ENCODE results near the gene MAP7D2.
A peak's percentile ranks its signal among the peaks of the same experiment; 100 is the strongest.
"Not testable (repeated sequence)": the region's sequence is repeated elsewhere in the genome, so short reads cannot be mapped to it uniquely, and the experiment has no call there.

Gene MAP7D2

DNA sequence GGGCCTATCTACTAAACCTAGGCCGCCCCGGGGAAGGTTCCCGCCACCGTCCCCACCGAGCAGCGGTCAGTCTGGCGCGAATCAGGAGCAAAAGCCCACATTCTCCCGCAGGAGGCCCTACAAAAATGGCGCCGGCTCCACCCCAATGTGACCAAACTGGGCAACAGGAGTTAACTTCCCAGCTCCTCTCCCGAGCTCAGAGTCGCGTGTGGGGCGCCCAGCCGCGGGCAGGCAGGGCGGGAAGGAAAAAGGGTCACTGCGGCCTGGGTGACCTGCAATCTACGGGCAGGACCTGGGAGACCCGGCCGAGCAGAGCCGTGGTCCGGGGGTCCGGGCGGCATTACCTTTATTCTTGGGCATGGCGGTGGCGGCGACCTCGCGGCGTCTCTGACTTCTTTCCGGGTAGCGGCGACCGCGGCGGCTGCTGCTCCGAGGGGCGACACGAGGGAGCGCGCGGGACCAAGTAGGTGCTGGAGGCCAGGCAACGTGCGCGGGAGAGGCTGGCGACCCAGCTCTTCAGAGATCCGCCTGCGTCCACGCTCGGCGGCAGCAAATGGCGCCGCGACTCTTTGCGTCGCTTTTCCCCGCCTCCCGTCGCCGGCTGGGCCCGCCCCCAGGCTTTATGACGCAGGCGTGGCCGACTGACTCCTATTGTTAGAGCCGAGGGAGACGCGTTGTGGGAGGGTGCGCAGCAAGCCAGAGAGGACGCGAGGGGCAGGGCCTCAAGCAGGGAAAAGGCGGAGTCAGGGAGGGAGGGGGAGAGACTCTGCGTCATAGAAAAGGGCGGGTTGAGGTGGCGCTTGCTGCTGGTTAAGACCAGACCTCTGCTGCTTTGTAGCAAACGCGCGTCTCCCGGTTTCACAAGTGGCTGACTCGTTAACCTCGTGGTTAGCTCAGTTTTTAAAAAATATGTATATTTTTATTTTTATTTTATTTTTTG, 24.8 kb upstream of the MAP7D2 start, which contains the start of gene EIF1AX:
EIF1AX (minus strand) TSS at position 558 of the 940 bp plus-strand sequence; CDS start at position 360, 198 bp downstream.
- peak; percentile 99 for FAIRE-seq
- peak; percentile 54 for DNase-seq (ENCODE audit: insufficient read length, low spot score)
- TF ChIP-seq POU2F2 (IDR thresholded peaks at IDR 0.05; ENCODE audit: low read depth, low read length) (no peak), POLR2AphosphoS5 (IDR thresholded peaks at IDR 0.05; ENCODE audit: low read depth, low read length) (no peak), POLR2A (IDR thresholded peaks at IDR 0.05; ENCODE audit: low read depth, low read length) (peak; percentile 61)

- FAIRE-seq (no peak), DNase-seq (ENCODE audit: insufficient read length, low spot score) (no peak)
- TF ChIP-seq POLR2A (IDR thresholded peaks at IDR 0.05; ENCODE audit: low read depth, low read length): no peak
- TF ChIP-seq POU2F2 (IDR thresholded peaks at IDR 0.05; ENCODE audit: low read depth, low read length): no peak
- no peak for TF ChIP-seq SPI1 (IDR thresholded peaks at IDR 0.05; ENCODE audit: low read depth, low read length)
- no peak for TF ChIP-seq POLR2AphosphoS5 (IDR thresholded peaks at IDR 0.05; ENCODE audit: low read depth, low read length)
- no peak for TF ChIP-seq TAF1 (IDR thresholded peaks at IDR 0.05; ENCODE audit: low read depth, low read length)
Observed at GRCh38 chrX:20140420-20140819, 23.7 kb upstream of the MAP7D2 start.

- TF ChIP-seq POLR2AphosphoS5 (IDR thresholded peaks at IDR 0.05; ENCODE audit: low read depth, low read length) (no peak), POU2F2 (IDR thresholded peaks at IDR 0.05; ENCODE audit: low read depth, low read length) (no peak), TAF1 (IDR thresholded peaks at IDR 0.05; ENCODE audit: low read depth, low read length) (no peak), PAX5 (IDR thresholded peaks at IDR 0.05; ENCODE audit: insufficient read depth, low read length, severe bottlenecking) (no peak), SPI1 (IDR thresholded peaks at IDR 0.05; ENCODE audit: low read depth, low read length) (no peak), POLR2A (IDR thresholded peaks at IDR 0.05; ENCODE audit: low read depth, low read length) (no peak)
- FAIRE-seq (no peak), DNase-seq (ENCODE audit: insufficient read length, low spot score) (no peak)
Observed at GRCh38 chrX:20139966-20140365, 23.3 kb upstream of the MAP7D2 start.

DNA sequence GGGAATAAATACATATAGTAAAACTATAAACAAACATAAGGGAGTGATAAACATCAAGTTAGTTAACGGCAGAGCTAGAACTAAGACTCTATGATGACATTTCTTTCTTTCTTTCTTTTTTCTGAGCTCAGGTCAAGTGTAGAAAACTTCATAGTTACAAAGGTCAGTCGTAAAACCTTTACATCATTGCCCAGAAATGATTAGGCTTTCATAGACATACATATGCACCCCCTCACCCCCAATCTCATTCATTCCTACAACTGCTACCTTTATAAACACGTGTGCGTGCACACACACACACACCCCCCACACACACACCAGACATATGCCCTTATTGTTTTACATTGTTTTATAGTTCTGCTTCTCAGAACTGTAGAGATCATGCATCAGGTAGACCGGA, 19.2 kb upstream of the MAP7D2 start:
- no peak for TF ChIP-seq PAX5 (IDR thresholded peaks at IDR 0.05; ENCODE audit: insufficient read depth, low read length, severe bottlenecking)
- no peak for TF ChIP-seq TAF1 (IDR thresholded peaks at IDR 0.05; ENCODE audit: low read depth, low read length)
- TF ChIP-seq POLR2AphosphoS5 (IDR thresholded peaks at IDR 0.05; ENCODE audit: low read depth, low read length): no peak
- no peak for TF ChIP-seq POU2F2 (IDR thresholded peaks at IDR 0.05; ENCODE audit: low read depth, low read length)
- no peak for TF ChIP-seq POLR2A (IDR thresholded peaks at IDR 0.05; ENCODE audit: low read depth, low read length)
- no peak for TF ChIP-seq SPI1 (IDR thresholded peaks at IDR 0.05; ENCODE audit: low read depth, low read length)
- FAIRE-seq (peak; percentile 75), DNase-seq (ENCODE audit: insufficient read length, low spot score) (no peak)

DNA sequence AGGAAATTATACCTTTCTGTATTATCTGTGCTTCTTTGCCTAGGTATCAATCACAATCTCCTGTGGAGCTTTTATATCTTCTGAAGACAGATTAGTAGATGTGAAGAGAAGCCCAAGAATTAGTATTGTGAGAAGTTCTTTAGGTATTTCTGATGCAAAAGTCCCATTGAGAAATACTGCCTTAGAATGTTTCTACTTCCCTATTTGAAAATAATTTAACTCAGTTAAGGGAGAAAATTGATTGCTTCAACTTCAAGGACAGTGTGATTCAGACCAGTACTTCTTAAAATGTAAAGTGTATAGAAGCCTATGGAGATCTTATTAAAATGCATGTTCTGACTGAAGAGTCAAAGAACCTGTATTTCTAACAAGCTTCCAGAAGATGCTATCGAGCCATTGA, 16.0 kb upstream of the MAP7D2 start:
- FAIRE-seq: no peak
- TF ChIP-seq POU2F2 (IDR thresholded peaks at IDR 0.05; ENCODE audit: low read depth, low read length) (no peak), TAF1 (IDR thresholded peaks at IDR 0.05; ENCODE audit: low read depth, low read length) (no peak), PAX5 (IDR thresholded peaks at IDR 0.05; ENCODE audit: insufficient read depth, low read length, severe bottlenecking) (no peak), POLR2A (IDR thresholded peaks at IDR 0.05; ENCODE audit: low read depth, low read length) (no peak), POLR2AphosphoS5 (IDR thresholded peaks at IDR 0.05; ENCODE audit: low read depth, low read length) (no peak), SPI1 (IDR thresholded peaks at IDR 0.05; ENCODE audit: low read depth, low read length) (no peak)
- DNase-seq (ENCODE audit: insufficient read length, low spot score): no peak

- no peak for DNase-seq (ENCODE audit: insufficient read length, low spot score)
- no peak for FAIRE-seq
- TF ChIP-seq TAF1 (IDR thresholded peaks at IDR 0.05; ENCODE audit: low read depth, low read length) (no peak), POLR2A (IDR thresholded peaks at IDR 0.05; ENCODE audit: low read depth, low read length) (no peak), PAX5 (IDR thresholded peaks at IDR 0.05; ENCODE audit: insufficient read depth, low read length, severe bottlenecking) (no peak), SPI1 (IDR thresholded peaks at IDR 0.05; ENCODE audit: low read depth, low read length) (no peak), POLR2AphosphoS5 (IDR thresholded peaks at IDR 0.05; ENCODE audit: low read depth, low read length) (no peak), POU2F2 (IDR thresholded peaks at IDR 0.05; ENCODE audit: low read depth, low read length) (no peak)
Observed at GRCh38 chrX:20130357-20130756, 13.7 kb upstream of the MAP7D2 start.

GRCh38 chrX:20129547-20129946, 12.8 kb upstream of the MAP7D2 start:
- FAIRE-seq (no peak), DNase-seq (ENCODE audit: insufficient read length, low spot score) (no peak)
- TF ChIP-seq POU2F2 (IDR thresholded peaks at IDR 0.05; ENCODE audit: low read depth, low read length) (no peak), POLR2AphosphoS5 (IDR thresholded peaks at IDR 0.05; ENCODE audit: low read depth, low read length) (no peak), PAX5 (IDR thresholded peaks at IDR 0.05; ENCODE audit: insufficient read depth, low read length, severe bottlenecking) (no peak)

- no peak for TF ChIP-seq PAX5 (IDR thresholded peaks at IDR 0.05; ENCODE audit: insufficient read depth, low read length, severe bottlenecking)
- TF ChIP-seq POLR2AphosphoS5 (IDR thresholded peaks at IDR 0.05; ENCODE audit: low read depth, low read length): no peak
- no peak for TF ChIP-seq POU2F2 (IDR thresholded peaks at IDR 0.05; ENCODE audit: low read depth, low read length)
- no peak for TF ChIP-seq POLR2A (IDR thresholded peaks at IDR 0.05; ENCODE audit: low read depth, low read length)
- TF ChIP-seq TAF1 (IDR thresholded peaks at IDR 0.05; ENCODE audit: low read depth, low read length): no peak
- no peak for TF ChIP-seq SPI1 (IDR thresholded peaks at IDR 0.05; ENCODE audit: low read depth, low read length)
- FAIRE-seq (no peak), DNase-seq (ENCODE audit: insufficient read length, low spot score) (no peak)
Observed at GRCh38 chrX:20128670-20129069, 12.0 kb upstream of the MAP7D2 start.

GRCh38 chrX:20127440-20127839, 10.7 kb upstream of the MAP7D2 start:
- DNase-seq (ENCODE audit: insufficient read length, low spot score): not testable (repeated sequence)
- FAIRE-seq: peak; percentile 93

DNA sequence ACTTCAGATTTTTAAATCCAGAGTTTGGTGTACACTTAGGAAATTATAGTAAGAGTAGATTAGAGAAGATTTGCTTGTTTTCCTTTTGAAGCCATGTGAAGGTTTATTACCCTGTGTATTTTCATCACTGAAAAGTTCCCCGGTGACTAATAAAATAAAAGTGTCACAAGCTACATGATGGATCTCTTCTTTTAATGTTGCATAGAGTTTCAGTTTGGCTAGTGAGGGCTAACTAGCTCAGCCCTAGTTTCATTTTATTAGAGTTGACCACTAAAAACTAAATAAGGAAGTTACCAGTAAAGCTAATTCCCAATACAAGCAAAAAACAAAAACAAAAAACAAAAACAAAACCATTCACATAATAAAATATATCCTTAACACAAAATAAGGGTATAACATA, 10.1 kb upstream of the MAP7D2 start:
- FAIRE-seq: peak; percentile 90
- not testable (repeated sequence) for DNase-seq (ENCODE audit: insufficient read length, low spot score)
